ENCODE measurements around the gene OR2H2. TPM values are rescaled to one million over a fixed set of nuclear protein-coding genes. Genes with fewer than 3 reads are reported as not detected.

Gene OR2H2
- total RNA-seq, 1 experiment from 2014 or later: not detected

DNA sequence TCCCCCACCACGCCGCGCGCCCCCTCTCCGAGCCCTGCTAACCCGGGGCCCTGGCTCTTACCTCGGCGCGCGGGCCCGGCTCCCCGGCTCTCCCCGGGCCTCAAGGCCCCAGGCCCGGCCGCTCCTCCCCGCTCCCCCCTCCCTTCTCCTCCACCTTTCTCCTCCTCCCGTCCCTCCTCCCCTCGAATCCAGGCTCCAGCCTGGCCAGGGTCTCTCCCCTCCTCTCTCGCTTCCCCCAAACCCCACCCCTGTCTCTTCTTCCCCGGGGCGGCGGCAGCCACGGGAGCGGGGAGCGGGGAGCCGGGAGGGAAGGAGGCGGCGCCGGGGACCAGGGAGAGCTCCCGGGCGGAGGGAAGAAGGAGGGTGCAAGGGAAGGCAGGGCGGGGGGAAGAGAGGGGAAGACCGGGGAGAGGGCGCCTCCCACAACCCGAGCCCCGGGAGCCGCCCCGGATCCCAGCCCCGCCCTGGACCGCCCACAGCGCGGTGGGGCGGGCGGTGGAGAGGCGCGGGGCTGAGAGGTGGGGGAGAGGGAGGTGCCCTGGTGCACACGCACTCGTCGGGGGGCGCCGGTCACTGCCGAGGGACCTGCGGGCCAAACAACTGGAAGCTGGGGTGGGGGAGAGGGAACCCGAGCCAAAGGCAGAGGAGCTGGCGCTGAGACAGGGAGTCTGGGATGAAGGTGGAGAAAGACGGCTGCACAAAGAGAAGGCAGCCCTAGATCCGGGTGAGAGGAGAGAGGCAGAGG, 48.0 kb downstream of the OR2H2 start, which contains the start of gene GABBR1:
Gene GABBR1, minus strand, starts transcription at position 395 of the 745 bp plus-strand sequence. CDS start 798 bp downstream, outside the sequence.
- Histone ChIP-seq H3K4me3 (ENCODE audit: low read length) (peak within 1 kb of the TSS; percentile 95), H3K36me3 (ENCODE audit: low read depth, low read length) (no peaks in the 10 kb centered on the region), H3K27me3 (ENCODE audit: low read length) (no peaks in the 10 kb centered on the region), H3K4me2 (ENCODE audit: low read length) (peak within 1 kb of the TSS; percentile 90), H3K4me1 (ENCODE audit: insufficient read depth, low read length) (peaks cover 20% of the 10 kb centered on the region), H3K9me3 (ENCODE audit: low read length) (no peaks in the 10 kb centered on the region), H3K27ac (ENCODE audit: low read length) (no peak within 1 kb of the TSS), H3F3A (ENCODE audit: low read length, unreplicated experiment) (no peaks in the 10 kb centered on the region), H4K20me1 (ENCODE audit: low read length) (no peaks in the 10 kb centered on the region), H3K9me2 (replicated peaks; ENCODE audit: low read length) (no peaks in the 10 kb centered on the region), H2AFZ (ENCODE audit: low read length) (peak within 1 kb of the TSS; percentile 94), H3K9ac (ENCODE audit: low read length) (peak within 1 kb of the TSS; percentile 48), H3K79me2 (ENCODE audit: low read length) (no peaks in the 10 kb centered on the region)
- ChIA-PET POLR2A (ENCODE audit: unreplicated experiment) (interaction anchor here (0.6 kb wide), 1 partner anchor 15 kb away, joined by 14 read pairs; no protein-coding TSS in a partner anchor), CTCF (interaction anchor here (0.5 to 2.0 kb wide), 4 partner anchors 15 to 471 kb away, joined by 3 to 16 read pairs (median 7); no protein-coding TSS in a partner anchor)
- ATAC-seq (peak; percentile 79), DNase-seq (peak; percentile 77)
- intact Hi-C loops (cut with micrococcal nuclease): loop anchor here (2.0 kb wide), 1 partner anchor 18 kb away; no protein-coding TSS in a partner anchor
- TF ChIP-seq EZH2phosphoT487 (IDR thresholded peaks at IDR 0.05; ENCODE audit: borderline replicate concordance, low read length) (no peak), CTCF (conservative IDR thresholded peaks at IDR 0.05; ENCODE audit: low read depth, low read length) (no peak), EZH2 (IDR thresholded peaks at IDR 0.05; ENCODE audit: low read length, unreplicated experiment) (no peak)
- BruUV-seq (replicated peaks): no TSS peak

DNA sequence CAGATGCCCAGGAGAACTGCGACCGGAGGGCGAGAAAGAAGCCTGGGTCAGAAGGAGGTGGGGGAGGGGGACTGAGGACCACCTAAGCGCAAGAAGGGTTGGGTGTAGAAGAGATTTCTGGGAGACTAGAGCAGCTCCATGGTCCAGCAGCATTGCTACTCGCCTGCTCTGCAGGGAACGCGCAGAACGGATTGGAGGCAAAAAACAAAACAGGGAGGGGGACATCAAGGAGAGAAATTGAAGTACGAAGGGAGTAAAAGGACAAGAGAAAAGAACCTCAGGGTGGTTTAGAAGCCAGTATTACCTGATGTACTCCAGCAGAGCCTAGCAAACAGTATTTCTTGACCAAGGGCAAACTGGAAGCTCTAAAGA, 48.6 kb downstream of the OR2H2 start:
- Histone ChIP-seq H3K27me3 (ENCODE audit: low read length) (no peaks in the 10 kb centered on the region), H3K9ac (ENCODE audit: low read length) (peak overlapping the region; percentile 48; the same call in 1 of the 2 replicates)

More for the DNA sequence above, 48.6 kb downstream of the OR2H2 start:
- ChIA-PET CTCF (interaction anchor here (1.0 to 2.0 kb wide), 3 partner anchors 14 to 20 kb away, joined by 3 to 16 read pairs (median 11); no protein-coding TSS in a partner anchor), POLR2A (ENCODE audit: unreplicated experiment) (no interaction called here)
- TF ChIP-seq EZH2 (IDR thresholded peaks at IDR 0.05; ENCODE audit: low read length, unreplicated experiment): no peak
- TF ChIP-seq CTCF (conservative IDR thresholded peaks at IDR 0.05; ENCODE audit: low read depth, low read length): no peak
- no peak for TF ChIP-seq EZH2phosphoT487 (IDR thresholded peaks at IDR 0.05; ENCODE audit: borderline replicate concordance, low read length)
- Histone ChIP-seq H3K4me2 (ENCODE audit: low read length) (peak overlapping the region; percentile 90), H3K9me2 (replicated peaks; ENCODE audit: low read length) (no peaks in the 10 kb centered on the region), H3K4me1 (ENCODE audit: insufficient read depth, low read length) (peaks cover 20% of the 10 kb centered on the region), H3K9me3 (ENCODE audit: low read length) (no peaks in the 10 kb centered on the region), H2AFZ (ENCODE audit: low read length) (peak overlapping the region; percentile 94), H3F3A (ENCODE audit: low read length, unreplicated experiment) (no peaks in the 10 kb centered on the region), H3K36me3 (ENCODE audit: low read depth, low read length) (no peaks in the 10 kb centered on the region), H3K4me3 (ENCODE audit: low read length) (peak overlapping the region; percentile 95), H4K20me1 (ENCODE audit: low read length) (no peaks in the 10 kb centered on the region), H3K79me2 (ENCODE audit: low read length) (no peaks in the 10 kb centered on the region), H3K27ac (ENCODE audit: low read length) (no peak overlapping the region)
- no peak for DNase-seq
- intact Hi-C loops (cut with micrococcal nuclease): loop anchor here (2.0 kb wide), 1 partner anchor 17 kb away; no protein-coding TSS in a partner anchor
- peak; percentile 21 for ATAC-seq
- no TSS peak for BruUV-seq (replicated peaks)
